Endothelial cell of umbilical vein (primary cell): ENCODE results near the gene TENM4. TPM values are rescaled to one million over a fixed set of nuclear protein-coding genes. Genes with fewer than 3 reads are reported as not detected.
A peak's percentile ranks its signal among the peaks of the same experiment; 100 is the strongest.

Experiments
- BruUV-seq: library from RNA; stranded (reverse); fragments of 400-500 nt; replicated peaks from 2 replicates; lab custom pipeline; 2021; lab: Mats Ljungman, UMichigan
- CTCF ChIA-PET: fragments of 300-600, 350-600 bp; sonication (Branson Sonifier 250); formaldehyde crosslinking; loops from one replicate; lab custom pipeline; 2021; ENCODE audit warnings: antibody characterized with exemption, inconsistent platforms; lab: Charles Lee
- POLR2A ChIA-PET: fragments of 300-600, 350-600 bp; sonication (Branson Sonifier 250); formaldehyde crosslinking; loops from one replicate; lab custom pipeline; 2021; ENCODE audit warnings: antibody characterized with exemption, inconsistent platforms; lab: Charles Lee
- DNase-seq: peaks from one replicate; pipeline ENCODE4 v3.0.0-alpha.2; 2011; ENCODE audit warnings: low read depth, low spot score
- FAIRE-seq: peaks from 2 replicates; lab custom pipeline; 2011; peaks lifted over from hg19 to GRCh38; lab: Jason Lieb, UNC
- H2AFZ ChIP-seq: 2 replicates; pipeline ENCODE4 v1.6.0; 2012; ENCODE audit warnings: low read depth, low read length, control low read depth, inconsistent platforms
- H3K27ac ChIP-seq: 2 replicates; pipeline ENCODE4 v1.5.1; 2011; ENCODE audit warnings: low read depth, mild to moderate bottlenecking, control low read depth, low read length, moderate library complexity; ENCODE audit not compliant: insufficient read depth
- H3K27me3 ChIP-seq, 2 experiments: 2 replicates each; pipeline versions ENCODE4 v1.6.0 to v1.6.1; 2011; ENCODE audit warnings: low read length in 2 of 2, mixed read lengths in 1 of 2; ENCODE audit not compliant: control insufficient read depth in 2 of 2, insufficient read depth in 2 of 2
- H3K36me3 ChIP-seq, 2 experiments: 2 replicates in 1 of 2; 3 replicates in 1 of 2; pipeline ENCODE4 v1.5.1; 2011; ENCODE audit warnings: low read length in 2 of 2, mild to moderate bottlenecking in 1 of 2, moderate library complexity in 1 of 2; ENCODE audit not compliant: control insufficient read depth in 2 of 2, insufficient read depth in 2 of 2; ENCODE audit errors: extremely low read depth in 1 of 2
- H3K4me1 ChIP-seq: 3 replicates; pipeline ENCODE4 v1.5.1; 2011; ENCODE audit warnings: mild to moderate bottlenecking, low read length; ENCODE audit not compliant: control insufficient read depth, insufficient read depth; ENCODE audit errors: extremely low read depth
- H3K4me2 ChIP-seq: 2 replicates; pipeline ENCODE4 v1.6.1; 2011; ENCODE audit warnings: low read length, control low read depth, mixed read lengths; ENCODE audit not compliant: insufficient read depth
- H3K4me3 ChIP-seq, 3 experiments: fragments of 200-600 bp in 1 of 3; sonication (generic), shearing (Covaris generic) in 1 of 3; replicated peaks in 1 of 3; 2 replicates each; pipeline ENCODE4 v1.5.1; 2011 to 2016; ENCODE audit warnings: control low read depth in 3 of 3, low read length in 3 of 3, mild to moderate bottlenecking in 2 of 3, inconsistent platforms in 1 of 3, low read depth in 1 of 3, moderate library complexity in 1 of 3; ENCODE audit not compliant: insufficient read depth in 1 of 3
- H3K79me2 ChIP-seq: 2 replicates; pipeline ENCODE4 v1.6.0; 2012; ENCODE audit warnings: low read length, inconsistent platforms; ENCODE audit not compliant: control insufficient read depth, insufficient read depth
- H3K9ac ChIP-seq: replicated peaks from 2 replicates; pipeline ENCODE3; 2011; ENCODE audit warnings: low read length, control low read depth; ENCODE audit not compliant: insufficient read depth; ENCODE audit errors: extremely low read depth
- H3K9me1 ChIP-seq: replicated peaks from 3 replicates; pipeline ENCODE4 v1.6.0; 2011; ENCODE audit warnings: mild to moderate bottlenecking, low read length; ENCODE audit not compliant: control insufficient read depth, insufficient read depth; ENCODE audit errors: extremely low read depth
- H3K9me3 ChIP-seq: replicated peaks from 2 replicates; pipeline ENCODE4 v1.5.1; 2012; ENCODE audit warnings: low read length, inconsistent platforms; ENCODE audit not compliant: control insufficient read depth, insufficient read depth
- H4K20me1 ChIP-seq: replicated peaks from 2 replicates; pipeline ENCODE3; 2011; ENCODE audit warnings: mild to moderate bottlenecking, low read length; ENCODE audit not compliant: control insufficient read depth, insufficient read depth; ENCODE audit errors: extremely low read depth
- EZH2 ChIP-seq: IDR thresholded peaks from 2 replicates; pipeline ENCODE4 v1.6.1; 2012; ENCODE audit warnings: borderline replicate concordance, low read depth, mild to moderate bottlenecking, moderate library complexity, low read length, inconsistent platforms; ENCODE audit not compliant: severe bottlenecking
- FOS ChIP-seq: IDR thresholded peaks from 2 replicates; pipeline ENCODE4 v1.6.1; 2011; ENCODE audit warnings: mild to moderate bottlenecking, low read length, moderate library complexity, borderline replicate concordance; ENCODE audit not compliant: insufficient read depth
- GATA2 ChIP-seq: IDR thresholded peaks from 2 replicates; pipeline ENCODE4 v1.7.0; 2011; ENCODE audit warnings: low read depth, mild to moderate bottlenecking, moderate library complexity, mixed read lengths, low read length; ENCODE audit not compliant: insufficient read length, insufficient read depth
- JUN ChIP-seq: IDR thresholded peaks from 2 replicates; pipeline ENCODE4 v1.6.1; 2011; ENCODE audit warnings: borderline replicate concordance, low read depth; ENCODE audit not compliant: insufficient read length, insufficient read depth
- MYC ChIP-seq: IDR thresholded peaks from one replicate; pipeline ENCODE4 v1.6.1; 2011; ENCODE audit warnings: mild to moderate bottlenecking, low read depth, low read length
- POLR2A ChIP-seq: IDR thresholded peaks from 2 replicates; pipeline ENCODE4 v1.6.1; 2012; ENCODE audit warnings: low read depth, mild to moderate bottlenecking, control low read depth, low read length
- POLR2AphosphoS5 ChIP-seq: IDR thresholded peaks from 2 replicates; pipeline ENCODE4 v1.6.1; 2012; ENCODE audit warnings: low read depth, mild to moderate bottlenecking, control low read depth, low read length, moderate library complexity; ENCODE audit not compliant: insufficient read depth
- dilution Hi-C: fragments of 300-500 bp; cut with MboI; formaldehyde crosslinking; loops from one replicate; pipeline ENCODE4 v1.15.0; 2019; ENCODE audit warnings: low sequenced_read_pairs; ENCODE audit not compliant: extremely low pct_ligation_motif_present
- intact Hi-C: fragments of 100-400 bp; cut with micrococcal nuclease; formaldehyde crosslinking; loops from one replicate; pipeline ENCODE4 v1.10.0; 2022
- polyA plus RNA-seq, 4 experiments: library from polyadenylated mRNA; depleted of rRNA in 3 of 4; stranded (reverse) in 3 of 4; unstranded in 1 of 4; fragments of >200 nt; gene quantifications; 2 replicates each; pipeline versions ENCODE4 v1.2.1 to v1.2.3, GENCODE V29; 2011 to 2012; ENCODE audit warnings: missing spikeins in 1 of 4
- total RNA-seq: library from RNA; stranded (reverse); gene quantifications from 2 replicates; pipeline ENCODE4 v1.2.3, GENCODE V29; 2021
- TF ChIP-seq, protein P1 (sequence below), 2 donors: IDR thresholded peaks; 1 replicate in 1 of 2; 2 replicates in 1 of 2; pipeline ENCODE4 v1.5.1; 2011; ENCODE audit warnings: low read length in 2 of 2, mild to moderate bottlenecking in 2 of 2, moderate library complexity in 2 of 2, control low read depth in 1 of 2, inconsistent platforms in 1 of 2, low read depth in 1 of 2; ENCODE audit not compliant: insufficient read depth in 1 of 2; ENCODE audit errors: extremely low read depth in 1 of 2
- TF ChIP-seq, protein P2 (sequence below): IDR thresholded peaks from 2 replicates; pipeline ENCODE4 v1.6.1; 2011; ENCODE audit not compliant: insufficient read depth, insufficient read length

Gene TENM4
- total and polyA plus RNA-seq, 2 donors (not counting 3 experiments of a cell fraction or from before 2014, with no cell fraction given): 0.06 to 0.27 TPM

DNA sequence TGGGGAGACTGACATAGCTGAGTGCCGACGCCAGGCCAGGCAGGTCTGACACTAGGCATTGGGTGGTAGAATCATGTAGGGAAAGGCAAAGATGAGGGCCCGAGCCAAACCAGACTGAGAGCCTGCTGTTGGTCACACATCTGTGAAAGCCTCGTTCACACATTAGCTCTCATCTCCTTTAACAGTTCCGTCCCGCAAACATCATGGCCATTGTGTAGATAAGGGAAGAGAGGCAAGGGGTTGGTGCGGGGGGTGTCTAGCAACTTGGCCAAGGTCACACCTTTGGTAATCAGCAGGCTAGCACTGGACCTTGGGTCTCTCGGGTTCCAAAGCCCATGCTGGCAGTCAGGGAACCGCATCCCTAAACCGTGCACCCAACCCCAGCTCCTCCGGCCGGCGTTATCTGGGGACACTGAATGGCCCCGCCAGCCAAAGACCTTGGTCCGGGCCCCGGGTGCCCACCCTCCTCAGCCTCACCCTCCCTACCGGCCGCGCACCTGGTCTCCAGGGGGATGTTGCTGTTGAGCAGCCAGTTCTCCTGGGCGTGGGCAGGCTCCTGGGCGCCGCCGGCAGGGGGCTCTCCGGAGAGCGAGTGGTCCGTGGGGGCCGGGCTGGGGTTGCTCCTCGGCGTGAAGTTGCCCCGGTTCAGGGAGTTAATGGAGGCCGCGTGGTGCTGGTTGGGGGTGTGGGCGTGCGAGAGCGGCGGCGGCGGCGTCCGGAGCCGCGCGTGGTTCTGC lies 537.9 kb downstream of the TENM4 start:
- H4K20me1 ChIP-seq: no peaks in the 10 kb centered on the region
- no peaks in the 10 kb centered on the region for H3K9me1 ChIP-seq
- TF ChIP-seq, protein P1, sequence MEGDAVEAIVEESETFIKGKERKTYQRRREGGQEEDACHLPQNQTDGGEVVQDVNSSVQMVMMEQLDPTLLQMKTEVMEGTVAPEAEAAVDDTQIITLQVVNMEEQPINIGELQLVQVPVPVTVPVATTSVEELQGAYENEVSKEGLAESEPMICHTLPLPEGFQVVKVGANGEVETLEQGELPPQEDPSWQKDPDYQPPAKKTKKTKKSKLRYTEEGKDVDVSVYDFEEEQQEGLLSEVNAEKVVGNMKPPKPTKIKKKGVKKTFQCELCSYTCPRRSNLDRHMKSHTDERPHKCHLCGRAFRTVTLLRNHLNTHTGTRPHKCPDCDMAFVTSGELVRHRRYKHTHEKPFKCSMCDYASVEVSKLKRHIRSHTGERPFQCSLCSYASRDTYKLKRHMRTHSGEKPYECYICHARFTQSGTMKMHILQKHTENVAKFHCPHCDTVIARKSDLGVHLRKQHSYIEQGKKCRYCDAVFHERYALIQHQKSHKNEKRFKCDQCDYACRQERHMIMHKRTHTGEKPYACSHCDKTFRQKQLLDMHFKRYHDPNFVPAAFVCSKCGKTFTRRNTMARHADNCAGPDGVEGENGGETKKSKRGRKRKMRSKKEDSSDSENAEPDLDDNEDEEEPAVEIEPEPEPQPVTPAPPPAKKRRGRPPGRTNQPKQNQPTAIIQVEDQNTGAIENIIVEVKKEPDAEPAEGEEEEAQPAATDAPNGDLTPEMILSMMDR (IDR thresholded peaks at IDR 0.05; ENCODE audit: extremely low read depth in 1 of 2, insufficient read depth in 1 of 2, low read depth in 1 of 2, low read length in 2 of 2): peak in 1 of 2 donors; percentile 50
- no peak for TF ChIP-seq MYC
- FAIRE-seq (no peak), DNase-seq (peak; percentile 4)
- no peaks in the 10 kb centered on the region for H3K4me1 ChIP-seq
- H3K79me2 ChIP-seq: no peaks in the 10 kb centered on the region
- no peak overlapping the region for H3K4me2 ChIP-seq
- dilution Hi-C loops (no loop called here), intact Hi-C loops (no loop called here)
- no peaks in the 10 kb centered on the region for H3K27me3 ChIP-seq
- H3K27ac ChIP-seq: no peak overlapping the region
- BruUV-seq: no TSS peak
- H3K36me3 ChIP-seq: no peaks in the 10 kb centered on the region
- H3K4me3 ChIP-seq: no peak overlapping the region
- no peak overlapping the region for H3K9ac ChIP-seq
- no peaks in the 10 kb centered on the region for H3K9me3 ChIP-seq
- CTCF ChIA-PET: interaction anchor here (0.8 to 2.8 kb wide), 9 partner anchors 39 to 199 kb away, joined by 3 to 20 read pairs (median 3); no protein-coding TSS in a partner anchor
- POLR2A ChIA-PET: no interaction called here
- H2AFZ ChIP-seq: peak overlapping the region; percentile 21

DNA sequence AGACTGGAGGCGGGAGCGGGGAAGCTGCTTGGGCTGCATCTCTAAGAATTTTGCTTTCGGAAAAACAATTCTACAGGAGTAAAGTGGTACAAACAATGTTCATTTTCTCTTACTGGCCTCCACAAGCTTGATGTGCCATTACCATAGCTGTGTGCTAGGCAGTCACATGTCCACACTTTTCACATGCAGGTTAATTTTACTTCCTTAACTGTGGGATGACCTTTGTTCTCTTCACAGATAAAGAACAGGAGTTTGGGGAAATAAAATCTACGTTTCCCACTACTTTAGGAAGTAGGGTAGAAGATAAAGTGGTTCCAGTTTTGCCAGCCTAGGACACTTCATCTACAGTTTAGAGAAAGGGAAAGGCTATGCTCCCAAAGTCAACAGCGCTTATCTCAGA lies 539.0 kb downstream of the TENM4 start:
- Histone ChIP-seq H3K9ac (no peak overlapping the region), H3K36me3 (no peaks in the 10 kb centered on the region), H3K4me3 (no peak overlapping the region), H3K27ac (no peak overlapping the region), H3K4me2 (no peak overlapping the region), H3K4me1 (no peaks in the 10 kb centered on the region), H3K79me2 (no peaks in the 10 kb centered on the region), H3K9me1 (no peaks in the 10 kb centered on the region), H4K20me1 (no peaks in the 10 kb centered on the region), H3K27me3 (no peaks in the 10 kb centered on the region), H2AFZ (no peak overlapping the region), H3K9me3 (no peaks in the 10 kb centered on the region)
- ChIA-PET POLR2A (no interaction called here), CTCF (interaction anchor here (1.5 to 2.8 kb wide), 2 partner anchors 175 to 198 kb away, joined by 3 to 20 read pairs; no protein-coding TSS in a partner anchor)
- intact Hi-C loops (no loop called here), dilution Hi-C loops (no loop called here)
- TF ChIP-seq POLR2AphosphoS5 (no peak), JUN (no peak), FOS (no peak), MYC (no peak), POLR2A (no peak), EZH2 (no peak), GATA2 (no peak)
- TF ChIP-seq, protein P1 (IDR thresholded peaks at IDR 0.05; ENCODE audit: extremely low read depth in 1 of 2, insufficient read depth in 1 of 2, low read depth in 1 of 2, low read length in 2 of 2): no peak
- TF ChIP-seq, protein P2, sequence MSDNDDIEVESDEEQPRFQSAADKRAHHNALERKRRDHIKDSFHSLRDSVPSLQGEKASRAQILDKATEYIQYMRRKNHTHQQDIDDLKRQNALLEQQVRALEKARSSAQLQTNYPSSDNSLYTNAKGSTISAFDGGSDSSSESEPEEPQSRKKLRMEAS: no peak
- FAIRE-seq (no peak), DNase-seq (no peak)
- BruUV-seq: no TSS peak
